Aorta (tissue), 5 donors: ENCODE data around the gene KIAA0753. TPM values are rescaled to one million over a fixed set of nuclear protein-coding genes. Genes with fewer than 3 reads are reported as not detected.

Experiments used
- ATAC-seq: fragments of 200-7000 bp; cut with Tn5 transposase; one replicate; pipeline ENCODE4 v1.9.1; 2022; ENCODE audit warnings: moderate library complexity; ENCODE audit not compliant: low FRiP score
- DNase-seq, 2 donors: peaks; one replicate each; pipeline ENCODE4 v3.0.0-alpha.2; 2020
- H3K27ac ChIP-seq, 2 donors: one replicate each; pipeline ENCODE4 v1.5.1; 2013; ENCODE audit warnings: low read length in 2 of 2, mild to moderate bottlenecking in 2 of 2, moderate library complexity in 2 of 2, control low read depth in 1 of 2, inconsistent platforms in 1 of 2, low read depth in 1 of 2
- H3K27me3 ChIP-seq, 2 donors: one replicate each; pipeline ENCODE4 v1.6.1; 2013; ENCODE audit warnings: control low read depth in 1 of 2, low read length in 1 of 2, mild to moderate bottlenecking in 1 of 2, moderate library complexity in 1 of 2; ENCODE audit not compliant: insufficient read depth in 2 of 2, control insufficient read depth in 1 of 2
- H3K36me3 ChIP-seq, 2 donors: one replicate each; pipeline ENCODE4 v1.6.1; 2013; ENCODE audit warnings: control low read depth in 1 of 2, low read length in 1 of 2, mild to moderate bottlenecking in 1 of 2; ENCODE audit not compliant: insufficient read depth in 2 of 2, control insufficient read depth in 1 of 2
- H3K4me1 ChIP-seq, 2 donors: one replicate each; pipeline ENCODE4 v1.6.1; 2013; ENCODE audit warnings: low read length in 2 of 2, control low read depth in 1 of 2, mild to moderate bottlenecking in 1 of 2, moderate library complexity in 1 of 2; ENCODE audit not compliant: insufficient read depth in 2 of 2, control insufficient read depth in 1 of 2
- H3K4me3 ChIP-seq, 2 donors: one replicate each; pipeline ENCODE4 v1.5.1; 2013; ENCODE audit warnings: low read length in 2 of 2, control low read depth in 1 of 2, mild to moderate bottlenecking in 1 of 2
- H3K9me3 ChIP-seq: one replicate; pipeline ENCODE4 v1.6.1; 2013; ENCODE audit warnings: mild to moderate bottlenecking, low read length; ENCODE audit not compliant: control insufficient read depth
- WGBS, 2 donors: extraction: QIAGEN DNeasy Blood & Tissue Kit; methylation state at CpG; one replicate each; pipeline ENCODE4 v1.1.7; 2013; 5-methylcytosine and 5-hydroxymethylcytosine counted together
- intact Hi-C, 2 donors: fragments of 100-400 bp; cut with DNase I; formaldehyde crosslinking; loops; one replicate each; pipeline versions ENCODE4 v1.14.2 to v1.15.0; 2022
- polyA plus RNA-seq, 2 donors: library from polyadenylated mRNA; stranded (reverse); fragments of 200-250 nt; gene quantifications; one replicate each; pipeline ENCODE4 v1.2.3, GENCODE V29; 2013
- total RNA-seq, 2 donors: library from RNA; stranded (reverse); fragmentation: NEBNext Ultra II Directional; extraction: Animal tissue kit (Norgen Biotek cat#: 25700); gene quantifications; one replicate each; pipeline ENCODE4 v1.2.1, GENCODE V29; 2021
- donor health status: healthy with polysubstance abuse.
- donor health status: Bipolar disorder and iron deficiency.
- donor health status: DM: no; HTN: no; CAD: no.
- donor health status: DM: no; HTN: no; CAD: no.
- donor health status: DM: yes; HTN: yes; CAD: no.

KIAA0753 gene
- total and polyA plus RNA-seq, 4 donors: 2.5 to 20.2 (median 10.3) TPM

GRCh38 chr17:6632530-6632929, 8.0 kb downstream of the KIAA0753 start:
- Histone ChIP-seq H3K27ac (no peak overlapping the region), H3K4me1 (no peaks in the 10 kb centered on the region), H3K36me3 (peaks cover 0 to 1% of the 10 kb centered on the region in 2 donors), H3K4me3 (no peak overlapping the region), H3K9me3 (no peaks in the 10 kb centered on the region), H3K27me3 (no peaks in the 10 kb centered on the region)
- intact Hi-C loops: loop anchor here in 1 of 2 donors (10.0 kb wide), 1 partner anchor 158 kb away; no protein-coding TSS in a partner anchor
- ATAC-seq (no peak), DNase-seq (no peak)

DNA sequence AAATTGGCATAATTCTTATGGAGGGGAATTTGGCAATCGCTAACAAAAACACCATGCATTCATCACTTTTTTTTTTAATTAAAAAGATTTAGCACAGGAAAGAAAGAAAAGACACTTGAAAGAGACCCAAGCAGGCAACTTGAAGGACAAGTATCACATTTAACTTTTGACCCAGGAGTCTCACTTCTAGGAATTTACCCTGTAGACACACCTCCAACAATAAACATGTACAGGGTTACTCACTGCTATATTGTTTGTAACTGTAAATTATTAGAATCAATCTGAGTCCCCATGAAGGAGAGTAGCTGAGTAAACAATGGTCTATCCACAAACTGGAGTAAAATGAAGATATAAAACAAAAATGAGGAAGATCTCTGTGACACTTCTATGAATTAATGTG, 10.1 kb downstream of the KIAA0753 start:
- Histone ChIP-seq H3K36me3 (peaks cover 0 to 3% of the 10 kb centered on the region in 2 donors), H3K4me3 (no peak overlapping the region), H3K4me1 (no peaks in the 10 kb centered on the region), H3K9me3 (no peaks in the 10 kb centered on the region), H3K27me3 (no peaks in the 10 kb centered on the region), H3K27ac (no peak overlapping the region)
- ATAC-seq (no peak), DNase-seq (no peak)
- 91 to 95% methylated on average over 1 of the region's 1 CpG for WGBS, 2 donors
- intact Hi-C loops: loop anchor here in 1 of 2 donors (10.0 kb wide), 1 partner anchor 156 kb away; no protein-coding TSS in a partner anchor

- Histone ChIP-seq H3K27me3 (no peaks in the 10 kb centered on the region), H3K4me3 (no peak overlapping the region), H3K36me3 (peaks cover 0 to 5% of the 10 kb centered on the region in 2 donors), H3K27ac (no peak overlapping the region), H3K9me3 (no peaks in the 10 kb centered on the region), H3K4me1 (no peaks in the 10 kb centered on the region)
- ATAC-seq (no peak), DNase-seq (no peak)
- WGBS, 2 donors: 40 to 41% methylated on average over 1 of the region's 1 CpG
- intact Hi-C loops: no loop called here
Observed at GRCh38 chr17:6627019-6627418, 13.5 kb downstream of the KIAA0753 start.

DNA sequence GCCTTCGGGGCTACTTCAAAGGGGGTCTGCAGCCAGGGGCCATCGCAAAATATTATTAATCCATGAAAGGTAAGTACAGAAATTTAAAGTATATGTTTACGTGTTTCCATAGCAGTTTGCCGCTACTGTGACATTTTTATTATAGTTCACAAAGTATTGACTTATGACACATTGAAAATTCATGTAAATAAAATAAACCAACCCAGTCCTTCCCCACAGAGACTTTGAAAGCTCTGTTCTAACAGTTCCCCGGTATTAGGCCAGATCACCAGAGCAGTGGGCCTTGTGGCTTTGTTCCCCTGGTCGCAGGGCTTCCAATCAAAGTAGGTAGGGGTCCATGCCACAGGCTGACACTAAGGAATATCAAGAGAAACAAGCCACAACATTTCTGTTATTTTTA, 13.9 kb downstream of the KIAA0753 start:
- Histone ChIP-seq H3K4me1 (no peaks in the 10 kb centered on the region), H3K36me3 (peaks cover 0 to 5% of the 10 kb centered on the region in 2 donors), H3K4me3 (no peak overlapping the region), H3K27ac (no peak overlapping the region), H3K9me3 (no peaks in the 10 kb centered on the region), H3K27me3 (no peaks in the 10 kb centered on the region)
- ATAC-seq (no peak), DNase-seq (no peak)
- intact Hi-C loops: no loop called here
- 87 to 97% methylated on average over 6 of the region's 6 CpGs for WGBS, 2 donors

DNA sequence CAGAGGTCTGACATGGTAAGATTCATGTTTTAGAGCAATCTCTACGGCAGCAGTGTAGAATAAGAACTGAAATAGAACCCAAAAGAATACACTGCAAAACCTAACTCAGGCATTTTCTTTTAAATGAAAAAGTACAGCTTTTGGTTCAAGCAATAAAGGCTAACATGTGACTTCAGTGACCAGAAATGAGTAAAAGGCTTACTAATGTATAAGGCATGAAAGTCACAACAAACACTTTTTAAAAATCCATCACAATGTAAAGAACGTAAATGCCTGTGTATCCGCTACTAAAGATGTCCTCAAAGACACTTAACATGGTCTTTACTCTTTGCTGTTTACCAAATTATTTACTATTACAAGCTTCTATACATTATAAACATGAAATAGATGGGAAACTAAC, 16.6 kb downstream of the KIAA0753 start:
- no peaks in the 10 kb centered on the region for H3K27me3 ChIP-seq
- 94% methylated on average over 3 of the region's 3 CpGs for WGBS, 2 donors
- ATAC-seq (no peak), DNase-seq (no peak)
- peaks cover 0 to 5% of the 10 kb centered on the region in 2 donors for H3K36me3 ChIP-seq
- no peak overlapping the region for H3K27ac ChIP-seq
- H3K9me3 ChIP-seq: no peaks in the 10 kb centered on the region
- no peak overlapping the region for H3K4me3 ChIP-seq
- H3K4me1 ChIP-seq: no peaks in the 10 kb centered on the region
- intact Hi-C loops: no loop called here

GRCh38 chr17:6611231-6611630, 29.3 kb downstream of the KIAA0753 start:
- intact Hi-C loops: no loop called here
- peaks cover 10 to 11% of the 10 kb centered on the region in 2 donors for H3K36me3 ChIP-seq
- WGBS, 2 donors: 96 to 99% methylated on average over 4 of the region's 4 CpGs

GRCh38 chr17:6610011-6610410, 30.5 kb downstream of the KIAA0753 start:
- no peaks in the 10 kb centered on the region for H3K4me1 ChIP-seq
- no peak for DNase-seq
- peaks cover 10 to 11% of the 10 kb centered on the region in 2 donors for H3K36me3 ChIP-seq
- no peaks in the 10 kb centered on the region for H3K27me3 ChIP-seq
- intact Hi-C loops: no loop called here
- no peaks in the 10 kb centered on the region for H3K9me3 ChIP-seq
- WGBS, 2 donors: 96 to 97% methylated on average over 5 of the region's 5 CpGs
- ATAC-seq: no peak
- no peak overlapping the region for H3K27ac ChIP-seq
- H3K4me3 ChIP-seq: no peak overlapping the region

More at GRCh38 chr17:6611231-6611630, 29.3 kb downstream of the KIAA0753 start:
- ATAC-seq: no peak
- Histone ChIP-seq H3K9me3 (no peaks in the 10 kb centered on the region), H3K27ac (no peak overlapping the region), H3K4me3 (no peak overlapping the region), H3K27me3 (no peaks in the 10 kb centered on the region), H3K4me1 (no peaks in the 10 kb centered on the region)
- no peak for DNase-seq

- Histone ChIP-seq H3K4me3 (no peak overlapping the region), H3K36me3 (peaks cover 10 to 11% of the 10 kb centered on the region in 2 donors), H3K9me3 (no peaks in the 10 kb centered on the region), H3K27ac (no peak overlapping the region), H3K27me3 (no peaks in the 10 kb centered on the region), H3K4me1 (no peaks in the 10 kb centered on the region)
- WGBS, 2 donors: 87% methylated on average over 3 of the region's 3 CpGs
- ATAC-seq (no peak), DNase-seq (no peak)
- intact Hi-C loops: no loop called here
Observed at GRCh38 chr17:6608321-6608720, 32.2 kb downstream of the KIAA0753 start.

DNA sequence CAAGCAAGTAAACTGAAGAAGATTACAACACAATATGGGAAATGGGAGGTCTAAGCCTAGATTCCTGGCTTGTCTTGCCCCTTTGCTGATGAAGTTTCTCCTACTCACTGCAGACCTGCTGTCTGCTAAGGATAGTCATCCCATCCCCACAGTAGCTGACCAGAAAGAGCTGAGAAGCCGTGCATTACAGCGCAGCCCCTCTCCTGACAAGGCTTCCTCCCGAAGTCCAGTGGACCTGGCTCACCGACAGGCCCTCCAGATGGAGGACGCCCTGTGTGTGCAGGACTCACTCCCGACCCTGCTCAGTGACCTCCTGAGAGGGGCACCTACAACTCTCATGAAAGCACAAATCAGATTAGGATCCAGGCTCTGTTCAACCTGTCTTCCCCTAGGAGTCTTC, 35.4 kb downstream of the KIAA0753 start:
- DNase-seq: no peak
- WGBS, 2 donors: 89 to 95% methylated on average over 6 of the region's 6 CpGs
- intact Hi-C loops: no loop called here

More for the DNA sequence above, 35.4 kb downstream of the KIAA0753 start:
- H3K9me3 ChIP-seq: no peaks in the 10 kb centered on the region
- no peak overlapping the region for H3K27ac ChIP-seq
- H3K36me3 ChIP-seq: peaks cover 7 to 8% of the 10 kb centered on the region in 2 donors
- H3K4me1 ChIP-seq: no peaks in the 10 kb centered on the region
- H3K27me3 ChIP-seq: no peaks in the 10 kb centered on the region
- no peak overlapping the region for H3K4me3 ChIP-seq
- no peak for ATAC-seq
